HG02798 (cell line): ENCODE results near the gene NEK8.

Experiments
- ATAC-seq: cut with Tn5 transposase; IDR thresholded peaks from one replicate; pipeline ENCODE4 v1.9.1; 2021; ENCODE audit warnings: mild to moderate bottlenecking; ENCODE audit not compliant: unreplicated experiment, poor library complexity

Gene NEK8

DNA sequence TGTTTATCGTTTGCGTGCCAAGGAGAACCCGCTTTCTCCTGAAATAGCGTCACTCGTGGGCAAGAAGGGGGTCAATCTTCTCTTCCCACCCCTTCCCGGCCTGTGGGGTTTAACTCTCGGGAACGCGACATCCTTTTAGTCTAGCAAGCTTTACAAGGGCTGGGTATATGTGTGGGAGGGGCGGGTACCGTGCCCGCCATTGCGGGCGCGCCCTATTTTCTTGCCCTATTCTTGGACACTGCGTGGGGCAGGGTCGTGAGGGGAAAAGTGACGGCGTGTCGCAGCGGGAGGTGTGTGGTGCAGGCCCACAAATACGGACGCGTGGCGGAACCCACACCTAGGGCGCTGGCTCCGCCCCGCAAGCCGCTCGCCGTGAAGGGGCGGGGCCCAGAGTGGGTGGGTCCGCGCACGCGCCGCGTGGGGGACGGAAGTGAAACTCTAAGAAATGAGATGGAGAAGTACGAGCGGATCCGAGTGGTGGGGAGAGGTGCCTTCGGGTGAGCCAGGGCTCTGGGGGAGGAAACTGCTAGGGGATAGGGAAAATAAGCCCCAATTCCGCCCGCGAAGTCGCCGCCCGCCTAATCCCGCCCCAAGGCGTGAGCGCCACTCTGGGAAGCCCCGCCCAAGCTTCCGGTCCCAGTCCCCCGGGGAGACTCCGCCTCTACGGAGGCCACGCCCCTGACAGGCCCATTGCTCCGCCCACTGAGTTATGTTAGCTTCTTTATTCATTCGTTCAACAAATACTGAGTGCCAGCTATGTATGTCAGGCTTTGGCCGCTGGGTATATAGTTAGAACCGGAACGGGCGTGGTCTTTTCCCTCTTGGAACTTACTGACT, at the start of gene NEK8:
Gene NEK8, plus strand, starts transcription at position 425 of the 837 bp plus-strand sequence. Its CDS starts 26 bp downstream, at position 451.
- ATAC-seq = peak; percentile 56

DNA sequence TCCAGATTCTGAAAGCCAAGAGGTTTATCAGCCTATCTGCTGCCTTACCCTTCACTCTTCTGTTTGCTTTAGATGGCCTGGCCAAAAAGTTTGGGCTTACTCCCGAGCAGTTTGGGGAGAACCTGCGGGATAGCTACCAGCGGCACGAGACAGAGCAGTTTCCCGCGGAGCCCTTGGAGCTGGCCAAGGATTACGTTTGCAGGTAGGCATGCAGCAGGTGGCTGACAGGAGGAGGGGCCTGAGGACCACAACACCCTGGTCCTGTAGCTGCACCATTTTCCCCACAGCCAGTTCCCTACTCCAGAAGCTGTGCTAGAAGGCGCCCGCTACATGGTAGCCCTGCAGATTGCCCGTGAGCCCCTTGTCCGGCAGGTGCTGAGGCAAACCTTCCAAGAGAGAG, 45.9 kb upstream of the NEK8 start:
- ATAC-seq = no peak

DNA sequence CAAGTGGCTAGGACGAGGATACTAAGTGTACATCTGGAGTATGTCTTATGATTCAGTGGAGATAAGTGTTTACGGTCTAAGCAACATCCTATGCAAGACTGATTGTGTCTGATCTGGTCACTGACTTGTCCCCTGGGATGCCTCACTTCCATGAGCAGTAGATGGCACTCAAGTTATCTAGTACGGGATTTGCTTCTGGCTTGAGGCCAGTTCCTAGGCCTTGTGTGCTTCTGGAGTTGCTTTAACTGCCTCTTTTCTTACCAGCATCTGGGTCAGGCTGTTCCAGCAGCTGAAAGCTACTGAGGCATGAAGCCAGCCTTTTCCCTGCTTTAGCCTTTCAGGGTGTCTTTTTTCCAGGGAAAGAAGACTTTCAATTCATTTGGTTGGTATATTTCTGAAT, 43.6 kb upstream of the NEK8 start:
- ATAC-seq = no peak

DNA sequence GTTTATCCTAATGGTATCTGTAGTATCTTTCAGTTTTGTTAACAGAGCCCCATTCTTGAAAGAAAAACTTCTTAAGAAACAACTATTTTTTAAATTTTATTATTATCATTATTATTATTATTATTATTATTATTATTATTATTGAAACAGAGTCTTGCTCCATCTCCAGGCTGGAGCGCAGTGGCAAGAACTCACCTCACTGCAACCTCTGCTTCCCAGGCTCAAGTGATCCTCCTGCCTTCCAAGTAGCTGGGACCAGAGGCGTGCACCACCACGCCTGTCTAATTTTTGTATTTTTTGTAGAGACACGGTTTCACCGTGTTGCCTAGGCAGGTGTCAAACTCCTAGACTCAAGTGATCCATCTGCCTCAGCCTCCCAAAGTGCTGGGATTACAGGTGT, 43.2 kb upstream of the NEK8 start:
- no peak for ATAC-seq

DNA sequence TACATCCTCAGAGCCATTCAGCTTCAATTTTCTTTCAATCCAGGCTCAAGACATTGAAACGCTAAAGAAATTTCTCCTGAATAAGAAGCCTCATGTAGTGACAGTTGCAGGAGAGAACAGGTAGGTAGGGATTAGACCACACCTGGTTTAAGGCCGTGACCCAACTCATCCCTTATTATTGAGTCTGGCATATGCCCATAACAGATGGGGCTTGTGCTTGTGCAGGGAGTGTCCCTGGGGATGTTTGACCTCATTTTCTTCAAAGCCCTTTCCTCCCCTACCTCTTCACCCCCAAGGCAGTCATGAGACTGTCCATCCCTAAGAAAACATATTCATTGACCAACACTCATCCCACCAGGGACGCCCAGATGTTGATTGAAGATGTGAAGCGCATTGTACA, 42.3 kb upstream of the NEK8 start:
- ATAC-seq = no peak

DNA sequence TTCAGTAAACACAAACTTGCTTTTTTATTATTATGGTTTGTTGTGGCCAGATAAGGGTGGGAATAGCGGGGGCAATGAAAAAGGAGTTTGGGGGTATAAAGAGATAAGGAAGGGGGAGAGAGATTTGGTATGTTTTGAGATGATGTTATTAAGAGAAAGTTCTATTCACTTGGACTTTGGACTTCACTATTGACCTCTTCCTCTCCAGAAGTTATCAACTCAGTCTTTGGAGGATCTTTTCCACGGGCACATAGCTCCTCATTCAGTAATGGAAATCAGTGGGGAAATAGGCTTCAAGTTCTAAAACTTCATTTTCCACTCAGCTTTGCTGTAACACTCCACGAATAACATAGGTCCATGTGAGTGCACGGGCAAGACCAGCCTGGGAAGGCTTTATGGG, 40.1 kb upstream of the NEK8 start:
- ATAC-seq = no peak

DNA sequence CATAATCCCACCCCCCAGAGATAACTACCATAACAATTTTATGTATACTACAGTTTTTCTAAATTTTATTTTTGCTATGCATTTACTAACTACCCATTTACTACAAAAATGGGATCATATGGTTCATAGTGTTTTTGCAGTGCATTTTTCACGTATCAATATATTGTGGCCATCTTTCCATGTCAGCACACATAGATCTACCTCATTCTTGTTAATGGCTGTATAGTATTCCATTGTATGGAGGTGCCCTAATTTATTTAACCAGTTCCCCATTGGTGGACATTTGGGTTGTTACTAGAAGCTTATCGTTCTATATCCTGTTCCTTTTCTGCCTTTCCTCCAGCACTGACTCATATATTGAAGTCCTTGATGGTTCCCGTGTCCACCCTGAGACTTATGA, 39.6 kb upstream of the NEK8 start:
- no peak for ATAC-seq

DNA sequence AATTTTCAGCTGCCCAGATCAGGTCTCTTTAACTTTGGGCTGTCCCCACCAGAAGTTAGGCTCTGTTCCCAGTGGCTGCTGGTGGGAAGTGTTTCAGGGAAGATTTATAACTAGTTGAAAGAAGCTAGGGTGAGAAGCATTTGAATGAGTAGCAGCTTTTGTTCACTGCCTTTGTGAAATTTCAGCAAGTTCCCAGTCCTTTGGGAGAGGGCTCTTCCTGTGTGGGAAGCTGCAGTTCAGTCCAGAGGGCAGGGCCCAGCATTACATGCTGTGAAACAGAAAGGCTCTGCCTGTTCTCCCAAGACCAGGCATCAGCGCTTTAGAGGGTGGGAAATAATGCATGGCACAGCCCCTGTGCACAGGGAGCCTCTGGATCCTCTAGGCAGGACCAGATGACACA, 34.7 kb upstream of the NEK8 start:
- no peak for ATAC-seq

DNA sequence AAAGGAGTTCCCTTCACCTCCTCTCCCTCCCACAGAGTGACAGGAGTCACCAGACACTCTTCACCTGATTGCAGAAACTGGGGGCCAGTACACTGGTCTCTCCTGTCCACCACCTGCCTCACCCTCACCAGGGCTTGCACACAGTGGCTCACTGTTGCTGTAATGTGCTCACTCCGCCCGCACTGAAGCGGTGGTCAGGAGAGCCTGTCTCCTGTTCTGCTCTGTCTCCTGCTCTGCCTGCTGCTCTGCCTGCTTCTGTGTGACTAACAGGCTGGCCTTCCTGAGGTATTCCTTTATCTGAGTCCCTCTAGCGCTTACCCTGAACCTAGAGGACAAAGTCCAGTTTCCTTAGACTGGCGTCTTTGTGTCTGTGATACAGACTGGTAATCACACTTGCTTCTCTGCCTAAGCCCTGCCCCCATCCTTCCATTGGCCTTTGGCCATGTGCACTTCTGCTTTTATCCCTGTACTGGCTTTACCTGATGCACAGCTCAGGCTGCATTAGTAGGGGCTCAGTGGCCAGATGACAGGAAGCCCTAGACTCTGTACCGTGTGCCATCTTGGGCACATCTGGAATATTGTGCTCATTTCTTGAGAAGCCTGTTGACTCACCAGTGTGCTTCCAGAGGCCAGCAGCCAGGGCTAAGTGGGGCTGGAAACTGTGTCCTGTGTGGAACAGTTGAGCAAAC, 30.2 kb upstream of the NEK8 start:
- no peak for ATAC-seq

DNA sequence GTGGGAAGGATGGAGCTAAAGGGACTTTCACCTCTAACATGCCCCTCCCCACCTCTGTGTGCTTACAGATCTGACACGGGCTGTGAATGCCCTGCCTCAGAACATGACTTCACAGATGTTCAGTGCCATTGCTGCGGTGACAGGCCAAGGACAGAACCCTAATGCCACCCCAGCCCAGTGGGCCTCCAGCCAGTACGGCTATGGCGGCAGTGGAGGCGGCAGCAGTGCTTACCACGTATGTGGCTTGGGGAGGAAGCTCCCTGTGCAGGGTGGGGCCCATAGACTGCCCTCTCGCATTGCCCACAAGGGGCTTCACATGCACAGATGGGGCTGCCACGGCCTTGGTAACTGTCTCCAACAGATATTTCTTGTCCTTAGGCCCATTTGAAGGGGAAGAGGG, 28.3 kb upstream of the NEK8 start:
- ATAC-seq = no peak

DNA sequence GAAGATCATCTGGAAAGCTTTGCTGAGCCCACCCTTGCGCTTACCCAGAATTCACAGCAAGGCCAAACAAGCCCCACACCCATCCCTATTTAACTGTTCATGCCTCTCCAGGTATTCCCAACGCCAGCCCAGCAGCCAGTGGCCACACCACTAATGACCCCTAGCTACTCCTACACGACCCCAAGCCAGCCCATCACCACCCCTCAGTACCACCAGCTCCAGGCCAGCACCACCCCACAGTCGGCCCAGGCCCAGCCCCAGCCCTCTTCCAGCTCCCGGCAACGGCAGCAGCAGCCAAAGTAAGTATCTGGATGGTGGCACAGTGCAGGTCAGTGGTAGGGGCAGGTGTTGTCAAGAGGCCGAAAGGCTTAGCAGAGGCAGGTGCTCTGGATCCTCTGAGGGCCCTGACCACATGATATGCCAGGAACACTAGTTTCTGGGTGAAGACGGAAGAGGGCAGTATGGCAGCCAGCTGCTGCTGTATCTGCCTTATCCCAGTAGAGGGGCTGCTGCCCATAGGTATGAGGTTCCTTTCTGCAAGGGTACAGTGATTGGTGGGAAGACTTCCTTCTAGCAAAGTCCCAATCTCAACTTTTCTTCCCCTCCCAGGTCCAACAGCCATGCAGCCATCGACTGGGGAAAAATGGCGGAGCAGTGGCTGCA, 27.6 kb upstream of the NEK8 start:
- no peak for ATAC-seq

DNA sequence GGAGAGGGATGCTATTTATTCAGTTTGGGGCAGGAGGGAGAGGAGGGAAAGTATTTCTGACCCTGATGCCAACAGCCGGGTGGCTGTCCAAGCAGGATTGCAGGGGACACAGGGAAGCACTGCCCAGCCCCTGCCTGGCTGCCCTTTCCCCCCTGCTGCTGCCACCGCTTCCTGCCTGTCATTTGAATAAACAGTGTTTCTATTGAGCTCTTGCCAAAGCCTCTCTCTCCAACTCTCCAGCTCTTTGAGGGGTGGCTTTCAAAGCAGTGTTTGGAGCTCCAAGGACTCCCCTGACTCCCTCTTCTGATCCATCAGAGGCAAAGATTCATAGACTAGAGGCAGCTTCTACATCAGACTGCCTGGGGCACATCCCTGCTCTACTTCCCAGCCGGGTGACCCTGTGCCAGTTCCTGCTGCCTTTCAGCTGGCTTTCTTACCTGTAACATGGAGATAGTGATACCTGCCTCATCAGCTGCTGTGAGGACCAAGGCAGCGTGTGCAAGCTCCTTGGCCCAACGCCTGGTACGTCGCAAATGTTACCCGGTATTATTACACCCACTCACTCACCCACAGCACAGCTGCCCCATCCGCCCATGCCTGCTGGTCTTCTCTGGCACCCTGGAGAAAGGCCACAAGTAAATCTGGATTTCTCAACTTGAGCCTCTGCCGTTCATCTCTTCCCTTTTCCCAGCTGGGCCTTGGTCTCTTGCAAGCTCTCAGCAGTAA, 26.4 kb upstream of the NEK8 start:
- ATAC-seq = no peak

DNA sequence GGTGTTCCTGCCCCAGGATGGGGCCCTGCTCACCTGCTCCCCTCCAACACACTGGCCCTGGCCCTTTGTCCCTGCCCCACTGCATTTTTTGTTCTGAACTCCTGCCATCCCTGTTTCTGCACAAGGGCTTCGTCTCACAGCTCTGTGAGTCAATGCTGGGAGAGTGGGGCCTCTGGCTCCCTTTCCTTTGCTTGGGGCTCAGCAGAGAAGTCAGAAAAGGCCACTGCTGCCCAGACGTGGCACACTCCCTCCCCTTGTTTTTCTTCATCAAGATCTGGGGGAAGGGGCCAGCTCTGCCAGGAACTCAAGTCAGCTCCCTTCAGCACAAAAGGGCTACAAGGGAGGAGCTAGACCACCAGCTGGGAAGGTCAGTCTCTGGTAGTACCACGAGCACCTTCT, 25.8 kb upstream of the NEK8 start:
- no peak for ATAC-seq

DNA sequence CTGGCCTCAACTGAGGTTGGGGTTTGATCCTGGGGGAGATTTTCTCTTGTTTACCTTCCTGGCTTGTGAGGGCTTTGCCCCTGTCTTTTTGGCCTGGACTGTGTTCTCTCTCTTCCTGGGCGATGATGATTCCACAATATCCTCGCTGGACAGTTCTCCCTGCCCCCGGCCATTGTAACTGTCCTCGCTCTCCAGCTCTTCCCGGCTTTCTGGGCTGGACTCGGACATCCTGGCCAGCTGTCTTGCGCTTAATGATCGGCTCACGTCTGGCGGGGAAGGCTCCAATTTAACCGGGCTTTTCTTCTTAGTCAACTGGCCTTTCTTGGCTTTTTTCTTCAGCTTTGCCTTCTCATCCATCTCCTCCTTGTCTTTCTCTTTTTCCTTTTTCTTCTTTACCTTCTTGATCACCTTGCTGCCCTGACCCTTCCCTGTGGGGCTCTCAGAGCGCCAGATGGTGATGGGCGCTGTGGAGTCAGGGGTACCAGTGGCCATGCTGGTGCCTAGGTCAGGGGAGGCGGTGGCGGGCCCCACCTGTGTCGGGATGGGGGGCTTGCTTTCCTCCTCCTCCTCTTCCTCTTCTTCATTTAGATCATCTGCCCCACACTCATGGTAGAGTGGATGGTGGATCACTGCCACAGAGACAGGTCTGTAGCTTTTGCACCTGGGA, 24.9 kb upstream of the NEK8 start:
- no peak for ATAC-seq

DNA sequence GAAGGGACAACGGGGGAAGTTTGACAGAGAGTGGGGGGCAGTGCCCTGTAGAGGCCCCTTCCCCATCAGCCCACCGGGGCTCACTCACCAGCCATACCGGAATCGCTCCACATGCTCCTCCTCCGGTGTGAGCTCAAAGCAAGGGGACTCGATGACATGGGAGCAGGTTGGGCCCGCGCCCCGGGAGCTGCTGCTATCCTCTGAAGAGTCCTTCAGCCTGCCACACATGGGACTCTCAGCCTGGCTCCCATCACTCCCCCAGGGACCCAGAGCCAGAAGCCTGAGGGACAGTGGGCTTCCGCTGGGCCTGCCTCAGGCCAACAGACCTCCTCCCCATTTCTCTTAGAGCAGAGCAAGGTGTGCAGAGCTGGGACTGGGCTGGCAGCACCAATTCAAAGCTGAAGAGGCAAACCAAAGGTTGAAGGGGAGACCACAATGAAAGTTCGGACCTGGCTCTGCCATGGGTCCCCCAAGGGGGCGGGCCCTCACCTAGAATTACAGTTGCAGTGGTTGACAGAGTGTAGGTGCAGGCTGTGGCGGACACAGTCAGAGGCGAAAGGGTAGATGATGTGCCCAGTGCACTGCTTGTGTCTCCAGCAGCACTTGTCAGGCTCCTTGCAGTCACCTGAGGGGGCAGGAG, 24.2 kb upstream of the NEK8 start:
- no peak for ATAC-seq

DNA sequence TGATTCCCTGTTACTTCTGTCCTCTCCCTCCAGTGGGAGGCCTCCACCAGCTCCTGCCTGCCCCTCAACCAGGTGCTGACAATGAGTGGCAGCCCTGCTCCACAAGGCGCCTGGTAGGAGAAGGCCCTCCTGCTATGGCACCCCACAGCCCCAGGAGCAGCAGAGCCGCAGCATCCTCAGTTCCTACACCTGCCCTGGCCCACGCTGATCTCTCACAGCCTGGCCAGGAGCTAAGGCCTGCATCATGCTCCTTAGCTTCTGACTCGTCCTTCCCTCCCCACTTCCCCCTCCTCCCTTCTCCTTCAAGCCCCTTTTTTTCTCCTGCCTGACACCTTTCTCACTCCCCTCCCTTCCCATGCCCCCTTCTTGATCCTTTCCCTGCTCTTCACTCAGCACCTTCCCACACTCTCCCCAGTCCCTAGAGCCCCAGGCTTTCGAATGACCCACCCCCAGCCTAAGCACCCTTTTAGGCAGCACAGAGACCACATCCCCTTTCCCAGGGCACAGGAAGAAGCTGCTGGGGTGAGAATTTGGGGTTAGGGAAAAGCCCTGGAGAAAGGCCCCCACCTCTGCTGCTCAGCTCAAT, 23.4 kb upstream of the NEK8 start:
- ATAC-seq = no peak

DNA sequence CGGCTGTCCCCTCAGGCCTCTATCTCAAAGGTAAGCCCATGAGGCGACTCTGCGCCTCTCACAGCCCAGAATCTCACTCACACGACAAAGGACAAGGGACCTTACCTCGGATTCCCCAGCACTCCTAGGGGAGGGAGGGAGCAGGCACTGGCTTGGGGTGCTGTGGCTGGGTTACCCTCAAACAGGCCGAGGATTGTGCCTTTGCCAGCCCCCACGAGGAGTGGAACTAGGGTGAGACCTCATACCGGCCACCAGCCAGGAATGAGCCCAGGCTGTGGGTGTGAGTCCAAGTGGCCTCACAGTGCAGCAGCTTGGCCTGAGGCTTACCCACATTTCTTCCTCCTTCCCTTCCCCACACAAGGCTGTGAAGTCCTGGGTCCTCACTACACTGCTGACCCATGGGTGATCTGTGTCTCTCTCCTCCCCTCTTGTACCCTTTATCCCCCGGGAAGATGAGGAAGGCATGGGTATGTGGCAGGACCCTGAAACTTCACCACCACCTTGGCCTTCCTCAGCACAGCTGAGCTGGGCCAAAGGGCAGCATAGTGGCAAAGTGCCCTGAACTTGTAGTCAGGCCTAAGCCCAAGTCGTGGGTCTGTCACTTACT, 22.8 kb upstream of the NEK8 start:
- ATAC-seq = no peak

DNA sequence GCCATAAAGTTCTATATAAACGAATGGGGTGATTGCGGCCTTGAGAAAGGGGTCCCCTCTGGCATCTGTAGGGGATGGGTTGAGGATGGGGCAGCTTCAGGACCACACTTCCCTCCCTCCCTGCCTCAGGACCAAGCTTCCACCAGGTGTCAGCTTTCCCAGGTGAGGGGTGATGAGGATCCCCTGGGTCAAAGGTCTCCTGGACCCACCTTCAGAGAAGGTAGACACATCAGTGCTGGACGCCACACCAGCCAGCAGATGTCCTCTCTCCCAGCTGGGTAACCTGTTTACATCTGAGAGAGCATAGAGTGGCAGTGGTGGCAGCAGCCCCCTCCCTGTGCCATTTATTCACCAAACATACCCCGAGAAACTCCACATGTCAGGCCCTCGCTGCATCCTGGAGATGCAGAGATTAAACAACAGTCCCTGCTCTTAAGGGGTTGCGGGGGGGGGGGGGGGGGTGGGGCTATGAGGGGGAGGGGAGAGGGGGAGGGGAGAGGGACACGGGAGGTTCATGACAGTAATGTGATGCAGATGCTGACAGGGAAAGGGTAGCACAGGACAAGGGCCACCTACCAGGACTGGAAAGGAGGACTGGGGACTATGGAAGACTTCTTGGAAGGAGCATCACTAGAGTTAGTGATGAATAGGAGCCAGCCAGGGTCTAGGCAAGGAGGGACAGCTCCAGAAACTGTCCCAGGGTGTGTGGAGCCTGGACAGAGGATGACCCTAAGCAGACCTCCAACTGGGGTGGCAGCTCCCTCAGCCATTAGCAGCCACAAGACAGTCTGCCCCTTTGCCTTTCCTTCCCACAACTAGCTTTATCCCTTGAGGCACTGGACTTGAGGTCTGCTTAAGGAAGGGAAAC, 21.9 kb upstream of the NEK8 start:
- no peak for ATAC-seq
